Panc1 (cell line): Measurements from ENCODE around the gene ARMC3.

ENCODE experiments used
- CTCF ChIP-seq: fragments of 450-650 bp; IDR thresholded peaks from 2 replicates; pipeline ENCODE4 v1.5.1; 2017; ENCODE audit warnings: mild to moderate bottlenecking
- POLR2AphosphoS5 ChIP-seq: IDR thresholded peaks from 2 replicates; pipeline ENCODE4 v1.6.1; 2012; ENCODE audit warnings: mild to moderate bottlenecking, low read depth, low read length, moderate library complexity
- REST ChIP-seq, 2 experiments: IDR thresholded peaks; 2 replicates each; pipeline ENCODE4 v1.6.1; 2011 to 2012; ENCODE audit warnings: low read depth in 2 of 2, control low read depth in 1 of 2, low read length in 1 of 2, mild to moderate bottlenecking in 1 of 2, moderate library complexity in 1 of 2; ENCODE audit not compliant: insufficient read depth in 1 of 2
- SIN3A ChIP-seq: IDR thresholded peaks from 2 replicates; pipeline ENCODE4 v1.6.1; 2012; ENCODE audit warnings: low read depth, mild to moderate bottlenecking, low read length, moderate library complexity, borderline replicate concordance; ENCODE audit not compliant: insufficient read depth
- TCF7L2 ChIP-seq: IDR thresholded peaks from 2 replicates; pipeline ENCODE4 v1.6.1; 2011; ENCODE audit warnings: mild to moderate bottlenecking, low read depth, low read length, inconsistent platforms

DNA sequence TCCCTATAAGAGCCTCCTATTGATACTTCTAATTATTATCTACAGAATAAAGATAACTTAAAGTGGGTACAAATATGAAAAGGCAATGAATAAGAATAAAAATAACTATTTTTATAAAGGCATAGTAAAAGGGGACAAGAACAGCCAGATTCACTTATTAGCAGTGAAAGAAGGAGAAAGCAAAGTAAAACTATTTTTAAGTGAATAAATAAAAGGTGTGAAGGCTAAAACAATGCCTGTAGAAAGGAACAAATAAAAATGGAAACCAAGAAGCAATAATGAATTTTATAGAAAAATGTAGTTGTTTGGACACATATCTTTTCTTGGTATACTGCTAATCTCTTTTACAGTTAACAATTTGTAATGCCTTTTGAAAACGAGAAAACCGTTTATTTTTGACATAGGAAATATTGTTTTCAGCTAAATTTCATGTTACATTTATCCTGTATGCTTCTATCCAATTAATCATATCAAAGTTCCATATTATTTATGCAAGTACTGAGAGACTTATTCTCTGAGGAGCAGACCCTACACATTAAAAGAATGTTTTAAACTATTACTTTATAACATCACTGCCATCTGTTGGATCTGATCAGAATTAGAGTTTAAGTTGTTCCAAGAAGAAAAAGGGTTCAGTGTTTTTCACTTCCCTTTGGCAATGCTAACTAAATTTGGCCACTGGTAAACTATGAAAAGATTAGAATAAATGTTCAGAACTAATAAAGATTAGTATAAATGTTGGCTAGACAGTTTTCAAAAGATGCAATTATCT lies 59.1 kb downstream of the ARMC3 start:
- peak; percentile 42; the same call in 1 of the 2 replicates for TF ChIP-seq CTCF
- TF ChIP-seq REST (IDR thresholded peaks at IDR 0.05; ENCODE audit: insufficient read depth in 1 of 2, low read depth in 2 of 2, low read length in 1 of 2) = no peak
- TF ChIP-seq POLR2AphosphoS5 = no peak
- TF ChIP-seq SIN3A = no peak
- TF ChIP-seq TCF7L2 = no peak
